GM23248 (cell line): Measurements from ENCODE around the gene C8G.

Experiments used
- EZH2 ChIP-seq: fragments of 200-600 bp; sonication (generic); IDR thresholded peaks from 2 replicates; pipeline ENCODE4 v1.6.1; 2018; ENCODE audit warnings: antibody characterized with exemption, mild to moderate bottlenecking; ENCODE audit not compliant: insufficient read depth, poor library complexity, severe bottlenecking
- EZH2phosphoT487 ChIP-seq: fragments of 200-600 bp; sonication (generic); IDR thresholded peaks from 2 replicates; pipeline ENCODE4 v1.6.1; 2018; ENCODE audit warnings: antibody characterized with exemption, moderate library complexity, mild to moderate bottlenecking, low read depth; ENCODE audit not compliant: insufficient read depth

- TF ChIP-seq EZH2 (no peak), EZH2phosphoT487 (no peak)
These were observed 3.0 kb downstream of the C8G start for GRCh38 chr9:136947955-136948510.
